Uterus (tissue), 4 donors: ENCODE data around the gene TINAG. TPM values are rescaled to one million over a fixed set of nuclear protein-coding genes. Genes with fewer than 3 reads are reported as not detected.

ENCODE experiments used
- DNase-seq, 2 donors: peaks; one replicate each; pipeline ENCODE4 v3.0.0-alpha.2; 2019 to 2020
- H3K27ac ChIP-seq, 2 donors: fragments of 200-600 bp; sonication (generic); 1 replicate in 1 of 2; 2 replicates in 1 of 2; pipeline ENCODE4 v1.5.1; 2016 to 2018
- H3K27me3 ChIP-seq, 2 donors: fragments of 200-600 bp; sonication (generic); one replicate each; pipeline ENCODE4 v1.5.1; 2018 to 2019; ENCODE audit warnings: control low read depth in 1 of 2
- H3K36me3 ChIP-seq, 2 donors: fragments of 200-600 bp; sonication (generic); one replicate each; pipeline ENCODE4 v1.5.1; 2019; ENCODE audit warnings: control low read depth in 1 of 2
- H3K4me1 ChIP-seq, 2 donors: fragments of 200-600 bp; sonication (generic); one replicate each; pipeline ENCODE4 v1.5.1; 2018 to 2019; ENCODE audit warnings: control low read depth in 1 of 2
- H3K4me3 ChIP-seq, 2 donors: fragments of 200-600 bp; sonication (generic); 1 replicate in 1 of 2; 2 replicates in 1 of 2; pipeline ENCODE4 v1.5.1; 2018 to 2019; ENCODE audit warnings: mild to moderate bottlenecking in 1 of 2
- H3K9me3 ChIP-seq, 2 donors: fragments of 200-600 bp; sonication (generic); one replicate each; pipeline ENCODE4 v1.5.1; 2019; ENCODE audit warnings: control low read depth in 1 of 2
- CTCF ChIP-seq, 4 experiments: fragments of 200-600 bp in 2 of 4; fragments of 450-650 bp in 2 of 4; sonication (generic) in 2 of 4; IDR thresholded peaks; one replicate each; pipeline ENCODE4 v1.5.1; 2016 to 2019; ENCODE audit warnings: antibody characterized with exemption in 4 of 4, mild to moderate bottlenecking in 2 of 4, moderate library complexity in 1 of 4
- POLR2A ChIP-seq, 2 donors: fragments of 450-650 bp; IDR thresholded peaks; one replicate each; pipeline ENCODE4 v1.6.1; 2016; ENCODE audit warnings: antibody characterized with exemption in 2 of 2, mild to moderate bottlenecking in 1 of 2, moderate library complexity in 1 of 2
- intact Hi-C: fragments of 100-400 bp; cut with DNase I; formaldehyde crosslinking; loops from one replicate; pipeline ENCODE4 v1.15.1; 2023; ENCODE audit warnings: low total_unique reads
- total RNA-seq, 4 donors: library from RNA; depleted of rRNA in 3 of 4; stranded (reverse); fragments of >200 nt in 3 of 4; gene quantifications; one replicate each; pipeline versions ENCODE4 v1.1.0 to v1.2.4, GENCODE V29; 2014 to 2023
- donor health status: DM: yes; HTN: yes; CAD: no.

The TINAG gene
- not detected for total RNA-seq

- no peak for DNase-seq
- no peak within 1 kb of the TSS for H3K4me3 ChIP-seq
Observed at GRCh38 chr6:54308289-54308985, at the start of gene TINAG. Gene TINAG (plus strand): TSS chr6:54308441. CDS start chr6:54308551, 110 bp downstream.

GRCh38 chr6:54260025-54260424 lies 48.2 kb upstream of the TINAG start:
- DNase-seq = no peak
- intact Hi-C loops = no loop called here
- no peak overlapping the region for H3K27ac ChIP-seq
- H3K27me3 ChIP-seq = no peaks in the 10 kb centered on the region
- H3K36me3 ChIP-seq = no peaks in the 10 kb centered on the region
- H3K4me3 ChIP-seq = no peak overlapping the region
- TF ChIP-seq POLR2A (IDR thresholded peaks at IDR 0.05) (no peak), CTCF (IDR thresholded peaks at IDR 0.05) (no peak)
- no peaks in the 10 kb centered on the region for H3K4me1 ChIP-seq
- H3K9me3 ChIP-seq = no peaks in the 10 kb centered on the region

More at GRCh38 chr6:54308289-54308985, at the start of gene TINAG:
- H3K36me3 ChIP-seq = no peaks in the 10 kb centered on the region
- no peaks in the 10 kb centered on the region for H3K4me1 ChIP-seq
- TF ChIP-seq CTCF (IDR thresholded peaks at IDR 0.05) (no peak), POLR2A (IDR thresholded peaks at IDR 0.05) (no peak)
- no peak within 1 kb of the TSS for H3K27ac ChIP-seq
- intact Hi-C loops = no loop called here
- no peaks in the 10 kb centered on the region for H3K27me3 ChIP-seq
- H3K9me3 ChIP-seq = no peaks in the 10 kb centered on the region

- no peak for TF ChIP-seq CTCF (IDR thresholded peaks at IDR 0.05)
- TF ChIP-seq POLR2A (IDR thresholded peaks at IDR 0.05) = no peak
- no peaks in the 10 kb centered on the region for H3K4me1 ChIP-seq
- no peaks in the 10 kb centered on the region for H3K9me3 ChIP-seq
- H3K4me3 ChIP-seq = no peak overlapping the region
- intact Hi-C loops = no loop called here
- H3K27ac ChIP-seq = no peak overlapping the region
- no peaks in the 10 kb centered on the region for H3K36me3 ChIP-seq
- no peaks in the 10 kb centered on the region for H3K27me3 ChIP-seq
- DNase-seq = no peak
Observed at GRCh38 chr6:54262499-54262898, 45.7 kb upstream of the TINAG start.

- intact Hi-C loops = no loop called here
- Histone ChIP-seq H3K27ac (no peak overlapping the region), H3K27me3 (no peaks in the 10 kb centered on the region), H3K9me3 (no peaks in the 10 kb centered on the region), H3K36me3 (no peaks in the 10 kb centered on the region), H3K4me1 (no peaks in the 10 kb centered on the region), H3K4me3 (no peak overlapping the region)
- DNase-seq = no peak
- TF ChIP-seq CTCF (IDR thresholded peaks at IDR 0.05) (no peak), POLR2A (IDR thresholded peaks at IDR 0.05) (no peak)
Observed at GRCh38 chr6:54262971-54263370, 45.3 kb upstream of the TINAG start.

GRCh38 chr6:54264581-54265272 lies 43.5 kb upstream of the TINAG start:
- Histone ChIP-seq H3K27me3 (no peaks in the 10 kb centered on the region), H3K4me3 (no peak overlapping the region), H3K36me3 (no peaks in the 10 kb centered on the region), H3K4me1 (no peaks in the 10 kb centered on the region), H3K27ac (no peak overlapping the region), H3K9me3 (no peaks in the 10 kb centered on the region)
- DNase-seq = no peak
- TF ChIP-seq CTCF (IDR thresholded peaks at IDR 0.05) (no peak), POLR2A (IDR thresholded peaks at IDR 0.05) (no peak)
- intact Hi-C loops = no loop called here
